B cell (primary cell): ENCODE results near the gene HJV.

Experiments used
- EZH2 ChIP-seq: IDR thresholded peaks from 2 replicates; pipeline ENCODE4 v1.6.1; 2012; ENCODE audit warnings: borderline replicate concordance, low read depth, mild to moderate bottlenecking, moderate library complexity, low read length; ENCODE audit not compliant: insufficient read depth, poor library complexity, severe bottlenecking
- TF ChIP-seq, protein P1 (sequence below): fragments of 200-600 bp; IDR thresholded peaks from one replicate; pipeline ENCODE4 v1.8.0; 2022; ENCODE audit warnings: antibody characterized with exemption, mild to moderate bottlenecking

DNA sequence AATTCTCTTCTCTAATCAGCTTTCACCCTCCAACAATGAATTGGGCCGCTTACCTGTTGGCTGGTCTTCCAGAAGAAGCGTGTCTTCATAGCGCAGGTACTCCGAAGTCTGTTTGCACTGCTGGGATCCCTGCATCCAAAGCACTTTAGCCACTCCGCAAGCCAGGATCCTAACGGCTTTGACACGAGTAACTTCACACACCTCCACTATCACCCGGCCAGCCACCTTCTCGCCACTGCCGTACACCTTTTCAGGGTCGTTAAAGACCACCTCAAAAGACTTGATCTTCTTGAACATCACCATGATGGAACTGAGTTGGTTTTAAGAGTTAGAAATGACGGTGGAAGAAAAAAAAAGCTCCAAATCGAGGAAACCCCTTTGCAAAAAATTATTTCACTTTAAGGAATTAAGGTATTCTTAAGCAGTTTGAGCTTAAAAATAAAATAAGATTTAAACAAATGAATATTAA is 25.5 kb downstream of the HJV start:
- TF ChIP-seq, protein P1, sequence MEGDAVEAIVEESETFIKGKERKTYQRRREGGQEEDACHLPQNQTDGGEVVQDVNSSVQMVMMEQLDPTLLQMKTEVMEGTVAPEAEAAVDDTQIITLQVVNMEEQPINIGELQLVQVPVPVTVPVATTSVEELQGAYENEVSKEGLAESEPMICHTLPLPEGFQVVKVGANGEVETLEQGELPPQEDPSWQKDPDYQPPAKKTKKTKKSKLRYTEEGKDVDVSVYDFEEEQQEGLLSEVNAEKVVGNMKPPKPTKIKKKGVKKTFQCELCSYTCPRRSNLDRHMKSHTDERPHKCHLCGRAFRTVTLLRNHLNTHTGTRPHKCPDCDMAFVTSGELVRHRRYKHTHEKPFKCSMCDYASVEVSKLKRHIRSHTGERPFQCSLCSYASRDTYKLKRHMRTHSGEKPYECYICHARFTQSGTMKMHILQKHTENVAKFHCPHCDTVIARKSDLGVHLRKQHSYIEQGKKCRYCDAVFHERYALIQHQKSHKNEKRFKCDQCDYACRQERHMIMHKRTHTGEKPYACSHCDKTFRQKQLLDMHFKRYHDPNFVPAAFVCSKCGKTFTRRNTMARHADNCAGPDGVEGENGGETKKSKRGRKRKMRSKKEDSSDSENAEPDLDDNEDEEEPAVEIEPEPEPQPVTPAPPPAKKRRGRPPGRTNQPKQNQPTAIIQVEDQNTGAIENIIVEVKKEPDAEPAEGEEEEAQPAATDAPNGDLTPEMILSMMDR: no peak
- TF ChIP-seq EZH2: no peak
